AG10803 (cell line): Measurements from ENCODE around the gene DOCK11.
"Not testable (repeated sequence)": the region's sequence is repeated elsewhere in the genome, so short reads cannot be mapped to it uniquely, and the experiment has no call there.

Experiments used
- DNase-seq: peaks from one replicate; pipeline ENCODE4 v3.0.0; 2010; ENCODE audit warnings: low read depth
- H3K4me3 ChIP-seq: 2 replicates; pipeline ENCODE4 v1.5.1; 2011; ENCODE audit warnings: mild to moderate bottlenecking, low read length, control low read depth
- TF ChIP-seq, protein P1 (sequence below): conservative IDR thresholded peaks from 2 replicates; pipeline ENCODE4 v1.5.1; 2011; ENCODE audit warnings: mild to moderate bottlenecking, low read length, control low read depth, inconsistent platforms

DOCK11 gene

GRCh38 chrX:118706681-118707080, 211.1 kb downstream of the DOCK11 start:
- no peak overlapping the region for H3K4me3 ChIP-seq
- TF ChIP-seq, protein P1, sequence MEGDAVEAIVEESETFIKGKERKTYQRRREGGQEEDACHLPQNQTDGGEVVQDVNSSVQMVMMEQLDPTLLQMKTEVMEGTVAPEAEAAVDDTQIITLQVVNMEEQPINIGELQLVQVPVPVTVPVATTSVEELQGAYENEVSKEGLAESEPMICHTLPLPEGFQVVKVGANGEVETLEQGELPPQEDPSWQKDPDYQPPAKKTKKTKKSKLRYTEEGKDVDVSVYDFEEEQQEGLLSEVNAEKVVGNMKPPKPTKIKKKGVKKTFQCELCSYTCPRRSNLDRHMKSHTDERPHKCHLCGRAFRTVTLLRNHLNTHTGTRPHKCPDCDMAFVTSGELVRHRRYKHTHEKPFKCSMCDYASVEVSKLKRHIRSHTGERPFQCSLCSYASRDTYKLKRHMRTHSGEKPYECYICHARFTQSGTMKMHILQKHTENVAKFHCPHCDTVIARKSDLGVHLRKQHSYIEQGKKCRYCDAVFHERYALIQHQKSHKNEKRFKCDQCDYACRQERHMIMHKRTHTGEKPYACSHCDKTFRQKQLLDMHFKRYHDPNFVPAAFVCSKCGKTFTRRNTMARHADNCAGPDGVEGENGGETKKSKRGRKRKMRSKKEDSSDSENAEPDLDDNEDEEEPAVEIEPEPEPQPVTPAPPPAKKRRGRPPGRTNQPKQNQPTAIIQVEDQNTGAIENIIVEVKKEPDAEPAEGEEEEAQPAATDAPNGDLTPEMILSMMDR: no peak
- no peak for DNase-seq

- H3K4me3 ChIP-seq: no peak overlapping the region
- no peak for DNase-seq
- TF ChIP-seq, protein P1: no peak
Measured at GRCh38 chrX:118714521-118714920, 218.9 kb downstream of the DOCK11 start.

DNA sequence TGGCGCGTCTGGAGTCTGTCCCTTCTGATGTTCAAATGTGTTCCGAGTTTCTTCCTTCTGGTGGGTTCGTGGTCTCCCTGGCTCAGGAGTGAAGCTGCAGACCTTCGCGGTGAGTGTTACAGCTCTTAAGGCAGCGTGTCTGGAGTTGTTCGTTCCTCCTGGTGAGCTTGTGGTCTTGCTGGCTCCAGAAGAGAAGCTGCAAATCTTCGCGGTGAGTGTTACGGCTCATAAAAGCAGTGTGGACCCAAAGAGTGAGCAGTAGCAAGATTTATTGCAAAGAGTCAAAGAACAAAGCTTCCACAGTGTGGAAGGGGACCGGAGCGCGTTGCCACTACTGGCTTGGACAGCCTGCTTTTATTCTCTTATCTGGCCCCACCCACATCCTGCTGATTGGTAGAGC, 220.3 kb downstream of the DOCK11 start:
- not testable (repeated sequence) for H3K4me3 ChIP-seq, DNase-seq

DNA sequence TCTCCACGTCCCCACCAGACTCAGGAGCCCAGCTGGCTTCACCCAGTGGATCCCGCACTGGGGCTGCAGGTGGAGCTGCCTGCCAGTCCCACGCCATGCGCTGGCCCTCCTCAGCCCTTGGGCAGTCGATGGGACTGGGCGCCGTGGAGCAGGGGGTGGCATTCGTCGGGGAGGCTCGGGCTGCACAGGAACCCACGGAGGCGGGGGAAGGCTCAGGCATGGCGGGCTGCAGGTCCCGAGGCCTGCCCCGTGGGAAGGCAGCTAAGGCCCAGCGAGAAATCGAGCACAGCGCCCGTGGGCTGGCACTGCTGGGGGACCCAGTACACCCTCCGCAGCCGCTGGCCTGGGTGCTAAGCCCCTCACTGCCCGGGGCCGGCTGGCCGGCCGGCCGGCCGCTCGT, 221.2 kb downstream of the DOCK11 start:
- not testable (repeated sequence) for H3K4me3 ChIP-seq, DNase-seq

- no peak for DNase-seq
- no peak overlapping the region for H3K4me3 ChIP-seq
- TF ChIP-seq, protein P1: no peak
Measured at GRCh38 chrX:118717678-118718391, 222.2 kb downstream of the DOCK11 start.

DNA sequence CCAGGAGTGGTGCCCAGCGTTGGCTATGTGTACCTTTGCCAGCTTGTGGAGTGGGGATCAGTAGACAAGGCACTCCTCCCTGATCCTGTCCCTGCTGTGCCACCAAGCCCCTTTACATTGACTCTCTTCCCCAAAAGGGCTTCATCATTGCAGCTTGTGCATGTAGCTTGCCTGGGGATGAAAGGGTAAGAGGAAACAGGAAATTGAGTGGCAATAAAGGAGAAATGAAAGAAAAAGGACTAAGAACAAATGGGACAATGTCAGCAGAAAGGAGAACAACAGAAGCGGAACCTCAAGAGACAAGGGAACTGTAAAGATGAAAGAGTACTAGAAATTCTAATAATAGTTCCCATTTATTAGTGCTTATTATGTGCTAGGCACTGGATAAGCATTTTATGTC, 223.1 kb downstream of the DOCK11 start:
- TF ChIP-seq, protein P1: no peak
- no peak overlapping the region for H3K4me3 ChIP-seq
- no peak for DNase-seq

DNA sequence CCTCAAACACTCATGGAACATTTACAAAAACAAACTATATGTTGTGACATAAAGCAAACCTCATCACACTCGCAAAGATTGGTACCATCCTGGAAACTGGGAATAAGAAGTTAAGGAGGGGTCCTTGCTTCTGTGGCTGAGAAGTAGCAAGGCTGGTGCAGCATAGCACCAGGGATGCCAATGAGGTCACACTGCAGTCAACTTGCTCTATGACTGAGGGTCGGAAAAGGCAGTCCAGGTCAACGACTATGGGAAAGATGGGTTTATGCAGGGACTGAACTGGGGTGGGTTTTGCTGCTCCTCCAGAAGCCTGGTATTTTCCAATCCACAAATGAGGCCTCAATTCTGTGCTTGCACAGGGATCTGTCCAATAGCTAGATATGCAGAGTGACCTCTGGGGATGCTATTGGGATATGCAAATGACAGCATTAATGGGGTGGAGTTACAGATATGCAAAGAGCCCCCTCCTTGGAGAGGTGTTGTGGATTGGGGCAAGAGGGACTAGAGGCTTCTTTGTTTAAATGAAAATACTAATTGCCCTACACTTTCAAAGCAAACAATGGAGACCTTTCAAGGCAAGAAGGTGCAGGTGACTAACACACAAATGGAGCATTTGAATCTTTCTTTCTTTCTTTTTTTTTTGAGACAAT, 224.6 kb downstream of the DOCK11 start:
- TF ChIP-seq, protein P1: no peak
- DNase-seq: no peak
- no peak overlapping the region for H3K4me3 ChIP-seq

- TF ChIP-seq, protein P1: no peak
Measured at GRCh38 chrX:118723376-118723775, 227.8 kb downstream of the DOCK11 start.

More at GRCh38 chrX:118723376-118723775, 227.8 kb downstream of the DOCK11 start:
- DNase-seq: no peak
- H3K4me3 ChIP-seq: no peak overlapping the region
